Measurements from ENCODE around the gene BBS9.

- TF ChIP-seq POLR2A (IDR thresholded peaks at IDR 0.05): no peak
- TF ChIP-seq CTCF (IDR thresholded peaks at IDR 0.05): no peak
- TF ChIP-seq POLR2AphosphoS5 (IDR thresholded peaks at IDR 0.05): no peak
- no peak for TF ChIP-seq EP300 (IDR thresholded peaks at IDR 0.05; ENCODE audit: low read depth)
Observed at GRCh38 chr7:33326485-33326848, 197.1 kb downstream of the BBS9 start.
